Coronary artery (tissue), 2 donors: ENCODE data around the gene AQP2.
A peak's percentile ranks its signal among the peaks of the same experiment; 100 is the strongest.

Experiments used
- DNase-seq: peaks from one replicate; pipeline ENCODE4 v3.0.0-alpha.2; 2017; ENCODE audit warnings: low spot score
- H3K27ac ChIP-seq, 2 donors: fragments of 200-600 bp; sonication (generic); one replicate each; pipeline ENCODE4 v1.5.1; 2016 to 2019
- H3K4me3 ChIP-seq: fragments of 200-600 bp; sonication (generic); 2 replicates; pipeline ENCODE4 v1.5.1; 2016; ENCODE audit warnings: mild to moderate bottlenecking, moderate library complexity
- TF ChIP-seq, protein P1 (sequence below): fragments of 200-600 bp; sonication (generic); IDR thresholded peaks from one replicate; pipeline ENCODE4 v1.5.1; 2019; ENCODE audit warnings: antibody characterized with exemption

The AQP2 gene

DNA sequence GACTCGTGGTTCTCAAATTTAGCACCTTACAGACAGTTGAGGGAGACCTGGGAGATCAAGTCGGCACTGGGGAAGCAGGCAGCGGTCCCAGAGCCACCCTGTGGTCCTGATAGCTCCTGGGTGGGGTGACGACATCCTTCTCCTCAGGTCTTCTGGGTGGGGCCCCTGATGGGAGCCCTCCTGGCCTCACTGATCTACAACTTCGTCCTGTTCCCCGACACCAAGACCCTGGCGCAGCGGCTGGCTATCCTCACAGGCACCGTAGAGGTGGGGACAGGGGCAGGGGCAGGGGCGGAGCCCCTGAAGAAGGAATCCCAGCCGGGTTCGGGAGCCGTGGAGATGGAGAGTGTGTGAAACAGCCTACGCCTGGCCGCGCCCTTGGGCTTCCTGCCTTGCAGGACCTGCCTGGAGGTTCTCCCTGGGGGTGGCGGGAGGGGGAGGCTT is 24.8 kb downstream of the AQP2 start:
- TF ChIP-seq, protein P1, sequence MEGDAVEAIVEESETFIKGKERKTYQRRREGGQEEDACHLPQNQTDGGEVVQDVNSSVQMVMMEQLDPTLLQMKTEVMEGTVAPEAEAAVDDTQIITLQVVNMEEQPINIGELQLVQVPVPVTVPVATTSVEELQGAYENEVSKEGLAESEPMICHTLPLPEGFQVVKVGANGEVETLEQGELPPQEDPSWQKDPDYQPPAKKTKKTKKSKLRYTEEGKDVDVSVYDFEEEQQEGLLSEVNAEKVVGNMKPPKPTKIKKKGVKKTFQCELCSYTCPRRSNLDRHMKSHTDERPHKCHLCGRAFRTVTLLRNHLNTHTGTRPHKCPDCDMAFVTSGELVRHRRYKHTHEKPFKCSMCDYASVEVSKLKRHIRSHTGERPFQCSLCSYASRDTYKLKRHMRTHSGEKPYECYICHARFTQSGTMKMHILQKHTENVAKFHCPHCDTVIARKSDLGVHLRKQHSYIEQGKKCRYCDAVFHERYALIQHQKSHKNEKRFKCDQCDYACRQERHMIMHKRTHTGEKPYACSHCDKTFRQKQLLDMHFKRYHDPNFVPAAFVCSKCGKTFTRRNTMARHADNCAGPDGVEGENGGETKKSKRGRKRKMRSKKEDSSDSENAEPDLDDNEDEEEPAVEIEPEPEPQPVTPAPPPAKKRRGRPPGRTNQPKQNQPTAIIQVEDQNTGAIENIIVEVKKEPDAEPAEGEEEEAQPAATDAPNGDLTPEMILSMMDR: no peak
- Histone ChIP-seq H3K4me3 (peak overlapping the region; percentile 35), H3K27ac (peak overlapping the region in 1 of 2 donors; percentile 38)
- DNase-seq: no peak

DNA sequence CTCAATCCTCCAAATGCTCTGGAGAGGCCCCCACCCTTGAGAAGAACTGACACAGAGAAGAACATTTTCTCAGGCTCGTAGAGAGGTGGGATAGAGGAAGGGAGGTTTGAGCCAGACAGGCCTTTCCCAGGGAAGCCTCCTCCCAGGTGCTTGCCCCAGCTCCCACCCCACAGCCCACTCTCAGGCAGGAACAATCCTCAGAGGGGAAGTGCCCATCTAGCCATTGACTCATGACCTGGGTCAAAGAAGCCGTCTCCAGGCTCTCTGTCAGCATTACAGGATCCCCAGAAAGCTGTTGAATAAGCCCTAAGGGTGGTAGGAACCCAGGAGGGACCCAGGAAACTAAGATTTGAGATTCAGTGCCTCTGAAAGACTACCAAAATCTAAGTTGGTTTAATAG is 26.0 kb downstream of the AQP2 start:
- no peak for DNase-seq
- H3K27ac ChIP-seq: no peak overlapping the region
- H3K4me3 ChIP-seq: no peak overlapping the region
- TF ChIP-seq, protein P1: no peak

- H3K4me3 ChIP-seq: no peak overlapping the region
- TF ChIP-seq, protein P1: no peak
- DNase-seq: no peak
- H3K27ac ChIP-seq: no peak overlapping the region
Measured at GRCh38 chr12:49978125-49978524, 27.6 kb downstream of the AQP2 start.

DNA sequence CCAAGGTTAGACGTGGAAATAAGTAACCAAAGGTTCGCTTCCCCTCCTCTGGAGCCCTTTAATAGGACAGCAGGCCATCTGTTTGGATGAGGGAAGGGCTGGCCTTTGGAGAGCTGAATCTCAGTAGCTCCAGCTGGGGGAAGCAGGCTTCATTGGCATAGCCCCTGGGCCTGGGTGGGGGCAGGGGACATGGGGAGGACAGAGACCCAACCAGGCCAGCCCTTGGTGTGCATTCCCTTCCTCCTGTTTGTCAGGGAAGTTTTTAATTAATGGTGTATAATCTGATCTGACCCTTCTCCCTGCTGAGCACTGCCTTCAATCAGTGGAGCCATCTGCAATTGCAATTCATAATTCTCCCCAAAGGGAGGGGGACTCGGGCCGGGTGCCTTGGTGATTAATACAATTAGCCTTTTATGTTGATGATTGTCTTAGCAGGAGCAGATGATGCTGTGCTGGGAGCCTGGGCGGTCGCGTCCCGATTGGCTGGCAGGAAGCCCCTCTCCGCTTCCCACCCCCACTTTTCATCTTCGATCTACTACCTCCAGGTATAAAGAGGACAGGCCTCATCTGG is 28.6 kb downstream of the AQP2 start:
- no peak overlapping the region for H3K4me3 ChIP-seq
- DNase-seq: no peak
- no peak overlapping the region for H3K27ac ChIP-seq

GRCh38 chr12:49979791-49980190 is 29.3 kb downstream of the AQP2 start:
- DNase-seq: no peak
- H3K4me3 ChIP-seq: no peak overlapping the region
- H3K27ac ChIP-seq: no peak overlapping the region
- TF ChIP-seq, protein P1: no peak

More for the DNA sequence above, 28.6 kb downstream of the AQP2 start:
- TF ChIP-seq, protein P1: no peak

- H3K4me3 ChIP-seq: no peak overlapping the region
- H3K27ac ChIP-seq: no peak overlapping the region
- TF ChIP-seq, protein P1: no peak
- no peak for DNase-seq
Measured at GRCh38 chr12:49980501-49981349, 30.2 kb downstream of the AQP2 start.
